ENCODE measurements around the gene HABP2. TPM values are rescaled to one million over a fixed set of nuclear protein-coding genes. Genes with fewer than 3 reads are reported as not detected.
A peak's percentile ranks its signal among the peaks of the same experiment; 100 is the strongest.

The HABP2 gene
- total RNA-seq, 1 donor from 2014 or later, result 3.6 TPM

DNA sequence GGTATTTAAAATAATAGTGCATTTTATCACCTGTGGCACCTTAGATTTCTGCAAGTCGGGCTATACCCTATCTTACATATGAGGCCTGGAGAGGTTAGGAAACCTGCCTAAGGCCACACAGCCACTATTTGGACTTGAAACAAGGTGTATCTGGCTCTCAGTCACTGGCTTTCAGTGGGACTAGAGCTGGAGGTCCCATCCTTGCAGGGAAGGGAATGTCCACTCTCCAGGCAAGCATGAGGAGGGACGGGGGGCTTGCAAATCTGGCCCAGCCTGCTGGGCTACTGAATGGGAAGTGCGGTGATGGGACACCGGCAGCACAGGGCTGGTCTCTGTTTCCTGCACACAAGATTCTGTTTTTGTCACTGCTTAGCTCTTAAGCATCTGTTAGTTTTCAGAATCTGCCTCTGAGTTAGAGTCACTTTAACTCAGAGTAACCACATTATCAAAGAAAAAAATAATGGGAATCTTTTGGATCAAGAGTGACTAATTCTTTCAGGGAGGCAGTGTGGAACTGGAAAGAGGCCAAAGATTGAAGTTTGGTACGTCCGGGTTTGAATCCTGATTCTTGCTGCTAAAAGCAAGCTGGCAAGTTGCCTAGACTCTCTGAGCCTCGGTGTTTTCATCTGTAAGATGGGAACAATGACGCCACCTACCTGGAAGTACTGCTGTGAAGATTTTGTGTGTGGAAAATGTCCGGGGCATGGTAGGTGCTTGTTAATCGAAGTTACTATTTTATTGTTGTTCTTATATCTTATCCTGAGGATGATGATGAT lies 33.8 kb upstream of the HABP2 start:
- Histone ChIP-seq H3K9me3 (no peaks in the 10 kb centered on the region), H3K27me3 (no peaks in the 10 kb centered on the region), H3K4me1 (peaks cover 4% of the 10 kb centered on the region), H3K36me3 (no peaks in the 10 kb centered on the region), H3K27ac (no peak overlapping the region), H3K4me3 (no peak overlapping the region)
- intact Hi-C loops (cut with DNase I), result no loop called here
- TF ChIP-seq, protein P1, sequence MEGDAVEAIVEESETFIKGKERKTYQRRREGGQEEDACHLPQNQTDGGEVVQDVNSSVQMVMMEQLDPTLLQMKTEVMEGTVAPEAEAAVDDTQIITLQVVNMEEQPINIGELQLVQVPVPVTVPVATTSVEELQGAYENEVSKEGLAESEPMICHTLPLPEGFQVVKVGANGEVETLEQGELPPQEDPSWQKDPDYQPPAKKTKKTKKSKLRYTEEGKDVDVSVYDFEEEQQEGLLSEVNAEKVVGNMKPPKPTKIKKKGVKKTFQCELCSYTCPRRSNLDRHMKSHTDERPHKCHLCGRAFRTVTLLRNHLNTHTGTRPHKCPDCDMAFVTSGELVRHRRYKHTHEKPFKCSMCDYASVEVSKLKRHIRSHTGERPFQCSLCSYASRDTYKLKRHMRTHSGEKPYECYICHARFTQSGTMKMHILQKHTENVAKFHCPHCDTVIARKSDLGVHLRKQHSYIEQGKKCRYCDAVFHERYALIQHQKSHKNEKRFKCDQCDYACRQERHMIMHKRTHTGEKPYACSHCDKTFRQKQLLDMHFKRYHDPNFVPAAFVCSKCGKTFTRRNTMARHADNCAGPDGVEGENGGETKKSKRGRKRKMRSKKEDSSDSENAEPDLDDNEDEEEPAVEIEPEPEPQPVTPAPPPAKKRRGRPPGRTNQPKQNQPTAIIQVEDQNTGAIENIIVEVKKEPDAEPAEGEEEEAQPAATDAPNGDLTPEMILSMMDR (IDR thresholded peaks at IDR 0.05), result no peak
- no peak for ATAC-seq
- no peak for DNase-seq

DNA sequence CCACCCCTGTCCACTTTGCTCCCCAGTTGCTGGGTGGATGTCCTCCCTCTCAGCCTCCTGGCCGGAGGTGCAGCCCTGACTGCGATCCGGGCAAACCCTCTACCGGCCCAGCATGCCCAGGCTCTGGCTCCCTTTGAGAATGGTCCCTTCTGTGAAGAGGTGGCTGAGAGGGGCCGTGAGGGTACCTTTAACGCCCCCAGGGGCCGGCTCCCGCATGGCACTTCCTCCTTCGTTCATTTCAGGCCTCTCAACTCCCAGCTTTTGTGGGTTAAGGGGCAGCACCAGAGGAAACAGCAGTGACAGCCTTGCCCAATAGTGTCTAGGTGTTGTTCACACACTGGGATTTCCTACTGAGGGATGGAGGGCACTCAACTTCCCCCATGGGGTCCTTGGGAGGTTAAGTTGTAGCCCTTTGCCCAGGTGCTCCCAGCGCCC lies 33.2 kb upstream of the HABP2 start:
- Histone ChIP-seq H3K9me3 (no peaks in the 10 kb centered on the region), H3K4me1 (peaks cover 4% of the 10 kb centered on the region), H3K4me3 (no peak overlapping the region), H3K27me3 (no peaks in the 10 kb centered on the region), H3K36me3 (no peaks in the 10 kb centered on the region), H3K27ac (no peak overlapping the region)
- TF ChIP-seq, protein P1 (IDR thresholded peaks at IDR 0.05), result no peak
- ATAC-seq (peak; percentile 16), DNase-seq (no peak)
- intact Hi-C loops (cut with DNase I), result loop anchor here (5.0 kb wide), 1 partner anchor 137 kb away; no protein-coding TSS in a partner anchor

DNA sequence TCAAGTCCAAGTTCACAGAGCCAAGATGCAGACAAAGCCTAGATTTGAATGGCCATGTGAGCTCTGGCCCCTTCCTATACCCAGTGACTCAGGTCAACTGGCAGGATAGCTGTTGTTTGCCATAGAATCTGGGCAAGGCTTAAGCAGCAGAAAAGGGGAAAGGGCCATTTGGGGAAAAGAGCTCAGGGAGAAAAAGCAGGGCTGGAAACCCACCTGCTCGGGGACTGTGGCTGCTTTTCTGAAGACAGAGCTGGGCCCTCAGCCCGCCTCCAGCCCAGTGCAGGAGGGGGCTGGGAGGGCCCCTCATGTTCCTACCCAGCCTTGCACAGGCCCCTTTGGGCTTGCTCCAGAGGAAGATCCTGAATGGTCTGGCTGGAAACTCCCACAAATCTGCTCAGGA lies 32.6 kb upstream of the HABP2 start:
- Histone ChIP-seq H3K4me3 (no peak overlapping the region), H3K4me1 (peaks cover 4% of the 10 kb centered on the region), H3K27me3 (no peaks in the 10 kb centered on the region), H3K9me3 (no peaks in the 10 kb centered on the region), H3K27ac (no peak overlapping the region), H3K36me3 (no peaks in the 10 kb centered on the region)
- no peak for ATAC-seq
- no peak for DNase-seq
- intact Hi-C loops (cut with DNase I), result loop anchor here (5.0 kb wide), 1 partner anchor 138 kb away; no protein-coding TSS in a partner anchor
- TF ChIP-seq, protein P1 (IDR thresholded peaks at IDR 0.05), result no peak

DNA sequence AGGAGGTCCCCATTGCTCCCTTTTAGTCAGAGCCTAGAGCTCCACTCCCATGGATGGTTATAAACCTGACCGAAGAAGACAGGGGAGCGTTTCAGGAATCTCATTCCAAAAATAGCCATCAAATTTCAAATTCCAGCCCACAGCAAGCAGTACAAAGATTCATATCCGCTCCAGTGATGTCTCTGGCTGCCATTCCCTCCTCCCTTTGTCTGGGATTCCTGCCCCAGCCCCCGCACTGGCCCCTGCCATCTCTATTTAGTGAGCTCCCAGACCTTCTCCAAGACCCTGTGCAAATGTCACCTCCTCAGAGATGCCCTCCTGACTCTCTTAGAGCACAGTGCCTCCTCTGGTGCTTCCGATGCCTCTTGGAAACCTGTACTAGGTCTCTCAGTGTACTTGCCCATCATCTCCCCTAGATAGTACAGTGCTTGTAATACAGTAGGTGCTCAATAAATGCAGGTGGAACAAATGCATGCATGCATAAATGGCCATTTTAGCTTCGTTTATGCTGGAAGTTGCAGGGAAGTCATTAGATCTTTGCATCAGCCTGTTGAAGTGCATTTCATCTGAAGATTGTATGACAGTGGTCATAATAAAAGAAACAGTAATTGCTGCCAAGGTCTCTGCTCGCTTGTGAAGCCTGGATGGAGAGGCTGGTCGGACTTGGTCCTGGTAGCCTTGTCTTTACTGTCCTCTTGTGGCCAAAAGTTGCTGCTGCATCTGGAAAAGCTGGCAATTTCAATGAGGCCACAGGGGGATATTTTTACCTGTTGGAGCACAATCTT lies 32.0 kb upstream of the HABP2 start:
- ATAC-seq (peak; percentile 89), DNase-seq (no peak)
- TF ChIP-seq, protein P1 (IDR thresholded peaks at IDR 0.05), result peak; percentile 97
- Histone ChIP-seq H3K36me3 (no peaks in the 10 kb centered on the region), H3K4me1 (peaks cover 4% of the 10 kb centered on the region), H3K9me3 (no peaks in the 10 kb centered on the region), H3K27me3 (no peaks in the 10 kb centered on the region), H3K27ac (no peak overlapping the region), H3K4me3 (no peak overlapping the region)
- intact Hi-C loops (cut with DNase I), result loop anchor here (5.0 kb wide), 1 partner anchor 139 kb away; no protein-coding TSS in a partner anchor

DNA sequence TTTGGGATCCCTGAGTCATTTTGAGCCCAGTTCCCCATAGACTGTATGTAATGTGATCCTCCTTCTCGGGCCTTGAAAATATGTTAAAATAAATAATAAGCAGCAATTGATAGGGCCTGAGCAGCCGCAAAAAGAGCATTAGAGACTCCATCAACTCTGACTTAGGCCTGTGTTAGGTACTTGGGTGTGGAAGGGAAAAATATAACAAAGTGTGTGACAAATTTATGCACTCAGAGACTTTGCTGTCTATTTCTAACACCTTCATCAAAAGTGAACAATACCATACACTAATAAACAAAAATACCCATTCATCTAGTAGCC lies 31.4 kb upstream of the HABP2 start:
- no peak overlapping the region for H3K4me3 ChIP-seq
- ATAC-seq (no peak), DNase-seq (no peak)
- no peaks in the 10 kb centered on the region for H3K9me3 ChIP-seq
- no peak overlapping the region for H3K27ac ChIP-seq
- H3K4me1 ChIP-seq, result peaks cover 4% of the 10 kb centered on the region
- H3K36me3 ChIP-seq, result no peaks in the 10 kb centered on the region
- intact Hi-C loops (cut with DNase I), result loop anchor here (5.0 kb wide), 1 partner anchor 139 kb away; no protein-coding TSS in a partner anchor
- H3K27me3 ChIP-seq, result no peaks in the 10 kb centered on the region
- TF ChIP-seq, protein P1 (IDR thresholded peaks at IDR 0.05), result no peak
